VCaP (cell line): ENCODE results near the gene LRRD1.
"Not testable (repeated sequence)": the region's sequence is repeated elsewhere in the genome, so short reads cannot be mapped to it uniquely, and the experiment has no call there.

ENCODE experiments used
- H3K27ac ChIP-seq: fragments of 450-650 bp; 2 replicates; pipeline ENCODE4 v1.5.1; 2017
- CTCF ChIP-seq: fragments of 450-650 bp; conservative IDR thresholded peaks from 2 replicates; pipeline ENCODE4 v1.5.1; 2017; ENCODE audit warnings: mild to moderate bottlenecking, moderate library complexity

Gene LRRD1

GRCh38 chr7:92200791-92201190, 21.8 kb upstream of the LRRD1 start:
- no peak for TF ChIP-seq CTCF

GRCh38 chr7:92192326-92192725, 13.4 kb upstream of the LRRD1 start:
- no peak for TF ChIP-seq CTCF
- H3K27ac ChIP-seq, result no peak overlapping the region

More at GRCh38 chr7:92200791-92201190, 21.8 kb upstream of the LRRD1 start:
- no peak overlapping the region for H3K27ac ChIP-seq

- not testable (repeated sequence) for H3K27ac ChIP-seq
These were observed 10.3 kb upstream of the LRRD1 start for GRCh38 chr7:92189246-92189645.

- H3K27ac ChIP-seq, result not testable (repeated sequence)
These were observed 5.4 kb upstream of the LRRD1 start for GRCh38 chr7:92184294-92184693.

GRCh38 chr7:92177362-92177761, 1.6 kb downstream of the LRRD1 start:
- no peak for TF ChIP-seq CTCF
- H3K27ac ChIP-seq, result no peak overlapping the region

- H3K27ac ChIP-seq, result not testable (repeated sequence)
These were observed 9.4 kb downstream of the LRRD1 start for GRCh38 chr7:92169529-92169928.

GRCh38 chr7:92161271-92161670, 17.7 kb downstream of the LRRD1 start:
- H3K27ac ChIP-seq, result no peak overlapping the region
- TF ChIP-seq CTCF, result no peak

- no peak overlapping the region for H3K27ac ChIP-seq
These were observed 20.0 kb downstream of the LRRD1 start for GRCh38 chr7:92158660-92159575.

More at GRCh38 chr7:92158660-92159575, 20.0 kb downstream of the LRRD1 start:
- no peak for TF ChIP-seq CTCF
